ENCODE data around the gene DKK2. TPM values are rescaled to one million over a fixed set of nuclear protein-coding genes. Genes with fewer than 3 reads are reported as not detected.

DKK2 gene
- total and polyA plus RNA-seq, 2 donors (not counting 3 experiments of a cell fraction or from before 2014, with no cell fraction given), result 0.14 to 0.24 TPM

- Histone ChIP-seq H3K4me1 (ENCODE audit: control insufficient read depth, extremely low read depth, insufficient read depth, low read length) (peaks cover 34% of the 10 kb centered on the region), H3K27me3 (ENCODE audit: control insufficient read depth in 2 of 2, insufficient read depth in 2 of 2, low read length in 2 of 2) (peaks cover 17 to 19% of the 10 kb centered on the region in 2 experiments), H3K9me1 (replicated peaks; ENCODE audit: control insufficient read depth, extremely low read depth, insufficient read depth, low read length) (no peaks in the 10 kb centered on the region), H3K4me3 (replicated peaks in 1 of 3; ENCODE audit: insufficient read depth in 1 of 3, low read depth in 1 of 3, low read length in 3 of 3) (peak overlapping the region; percentile 12 to 84 (median 24)), H3K4me2 (ENCODE audit: insufficient read depth, low read length) (peak overlapping the region; percentile 100), H3K79me2 (ENCODE audit: control insufficient read depth, insufficient read depth, low read length) (no peaks in the 10 kb centered on the region), H3K36me3 (ENCODE audit: control insufficient read depth in 2 of 2, extremely low read depth in 1 of 2, insufficient read depth in 2 of 2, low read length in 2 of 2) (no peaks in the 10 kb centered on the region), H3K27ac (ENCODE audit: insufficient read depth, low read depth, low read length) (no peak overlapping the region), H2AFZ (ENCODE audit: low read depth, low read length) (peak overlapping the region; percentile 27), H3K9me3 (replicated peaks; ENCODE audit: control insufficient read depth, insufficient read depth, low read length) (no peaks in the 10 kb centered on the region), H3K9ac (replicated peaks; ENCODE audit: extremely low read depth, insufficient read depth, low read length) (no peak overlapping the region), H4K20me1 (replicated peaks; ENCODE audit: control insufficient read depth, extremely low read depth, insufficient read depth, low read length) (no peaks in the 10 kb centered on the region)
- FAIRE-seq (peak; percentile 70), DNase-seq (ENCODE audit: low read depth, low spot score) (peak; percentile 52)
- dilution Hi-C loops (cut with MboI; ENCODE audit: extremely low pct_ligation_motif_present, low sequenced_read_pairs) (no loop called here), intact Hi-C loops (cut with micrococcal nuclease) (loop anchor here (1.0 to 10.0 kb wide), 4 partner anchors 149 to 770 kb away; no protein-coding TSS in a partner anchor)
- BruUV-seq (replicated peaks), result no TSS peak
- POLR2A ChIA-PET, result no interaction called here
- CTCF ChIA-PET, result interaction anchor here (1.1 to 15.3 kb wide), 5 partner anchors 9 to 768 kb away, joined by 4 to 202 read pairs (median 9); no protein-coding TSS in a partner anchor
- TF ChIP-seq, protein P1, sequence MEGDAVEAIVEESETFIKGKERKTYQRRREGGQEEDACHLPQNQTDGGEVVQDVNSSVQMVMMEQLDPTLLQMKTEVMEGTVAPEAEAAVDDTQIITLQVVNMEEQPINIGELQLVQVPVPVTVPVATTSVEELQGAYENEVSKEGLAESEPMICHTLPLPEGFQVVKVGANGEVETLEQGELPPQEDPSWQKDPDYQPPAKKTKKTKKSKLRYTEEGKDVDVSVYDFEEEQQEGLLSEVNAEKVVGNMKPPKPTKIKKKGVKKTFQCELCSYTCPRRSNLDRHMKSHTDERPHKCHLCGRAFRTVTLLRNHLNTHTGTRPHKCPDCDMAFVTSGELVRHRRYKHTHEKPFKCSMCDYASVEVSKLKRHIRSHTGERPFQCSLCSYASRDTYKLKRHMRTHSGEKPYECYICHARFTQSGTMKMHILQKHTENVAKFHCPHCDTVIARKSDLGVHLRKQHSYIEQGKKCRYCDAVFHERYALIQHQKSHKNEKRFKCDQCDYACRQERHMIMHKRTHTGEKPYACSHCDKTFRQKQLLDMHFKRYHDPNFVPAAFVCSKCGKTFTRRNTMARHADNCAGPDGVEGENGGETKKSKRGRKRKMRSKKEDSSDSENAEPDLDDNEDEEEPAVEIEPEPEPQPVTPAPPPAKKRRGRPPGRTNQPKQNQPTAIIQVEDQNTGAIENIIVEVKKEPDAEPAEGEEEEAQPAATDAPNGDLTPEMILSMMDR (IDR thresholded peaks at IDR 0.05; ENCODE audit: extremely low read depth in 1 of 2, insufficient read depth in 1 of 2, low read depth in 1 of 2, low read length in 2 of 2), result peak; percentile 42 to 64
- TF ChIP-seq GATA2 (IDR thresholded peaks at IDR 0.05; ENCODE audit: insufficient read depth, insufficient read length, low read depth, low read length) (no peak), MYC (IDR thresholded peaks at IDR 0.05; ENCODE audit: low read depth, low read length) (no peak)
Observed at GRCh38 chr4:107034091-107034995, 1.8 kb downstream of the DKK2 start.

DNA sequence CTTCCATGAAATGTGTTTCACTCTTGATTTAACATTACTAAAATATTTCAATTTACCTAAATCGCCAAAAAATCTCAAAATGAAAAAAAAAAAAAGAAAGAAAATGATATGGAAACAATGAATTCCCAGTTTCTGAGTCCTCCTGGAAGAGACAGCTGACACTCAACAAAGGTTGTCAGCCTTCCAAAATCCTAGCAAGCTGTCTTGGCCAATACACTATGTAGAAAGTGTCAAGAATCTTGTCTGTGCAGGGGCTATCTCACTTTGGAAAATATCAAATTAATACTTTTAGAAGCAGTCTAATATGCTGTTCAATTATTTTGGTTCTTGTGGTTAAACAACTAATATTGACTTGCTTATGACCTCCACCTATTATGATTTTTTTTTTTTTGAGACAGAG is 8.7 kb downstream of the DKK2 start:
- no peaks in the 10 kb centered on the region for H3K36me3 ChIP-seq (ENCODE audit: control insufficient read depth in 2 of 2, extremely low read depth in 1 of 2, insufficient read depth in 2 of 2, low read length in 2 of 2)
- H3K4me1 ChIP-seq (ENCODE audit: control insufficient read depth, extremely low read depth, insufficient read depth, low read length), result no peaks in the 10 kb centered on the region
- dilution Hi-C loops (cut with MboI; ENCODE audit: extremely low pct_ligation_motif_present, low sequenced_read_pairs) (no loop called here), intact Hi-C loops (cut with micrococcal nuclease) (no loop called here)
- H3K4me3 ChIP-seq (replicated peaks in 1 of 3; ENCODE audit: insufficient read depth in 1 of 3, low read depth in 1 of 3, low read length in 3 of 3), result no peak overlapping the region
- TF ChIP-seq GATA2 (IDR thresholded peaks at IDR 0.05; ENCODE audit: insufficient read depth, insufficient read length, low read depth, low read length) (no peak), FOS (IDR thresholded peaks at IDR 0.05; ENCODE audit: borderline replicate concordance, insufficient read depth, low read length) (no peak), MYC (IDR thresholded peaks at IDR 0.05; ENCODE audit: low read depth, low read length) (no peak), POLR2A (IDR thresholded peaks at IDR 0.05; ENCODE audit: low read depth, low read length) (no peak), POLR2AphosphoS5 (IDR thresholded peaks at IDR 0.05; ENCODE audit: insufficient read depth, low read depth, low read length) (no peak), JUN (IDR thresholded peaks at IDR 0.05; ENCODE audit: borderline replicate concordance, insufficient read depth, insufficient read length, low read depth) (no peak), EZH2 (IDR thresholded peaks at IDR 0.05; ENCODE audit: borderline replicate concordance, low read depth, low read length, severe bottlenecking) (no peak)
- TF ChIP-seq, protein P2, sequence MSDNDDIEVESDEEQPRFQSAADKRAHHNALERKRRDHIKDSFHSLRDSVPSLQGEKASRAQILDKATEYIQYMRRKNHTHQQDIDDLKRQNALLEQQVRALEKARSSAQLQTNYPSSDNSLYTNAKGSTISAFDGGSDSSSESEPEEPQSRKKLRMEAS (IDR thresholded peaks at IDR 0.05; ENCODE audit: insufficient read depth, insufficient read length), result no peak
- TF ChIP-seq, protein P1 (IDR thresholded peaks at IDR 0.05; ENCODE audit: extremely low read depth in 1 of 2, insufficient read depth in 1 of 2, low read depth in 1 of 2, low read length in 2 of 2), result no peak
- BruUV-seq (replicated peaks), result no TSS peak
- H3K4me2 ChIP-seq (ENCODE audit: insufficient read depth, low read length), result no peak overlapping the region
- H2AFZ ChIP-seq (ENCODE audit: low read depth, low read length), result no peak overlapping the region
- H4K20me1 ChIP-seq (replicated peaks; ENCODE audit: control insufficient read depth, extremely low read depth, insufficient read depth, low read length), result no peaks in the 10 kb centered on the region
- POLR2A ChIA-PET, result no interaction called here
- H3K27me3 ChIP-seq (ENCODE audit: control insufficient read depth in 2 of 2, insufficient read depth in 2 of 2, low read length in 2 of 2), result no peaks in the 10 kb centered on the region
- no peaks in the 10 kb centered on the region for H3K9me3 ChIP-seq (replicated peaks; ENCODE audit: control insufficient read depth, insufficient read depth, low read length)
- no peaks in the 10 kb centered on the region for H3K9me1 ChIP-seq (replicated peaks; ENCODE audit: control insufficient read depth, extremely low read depth, insufficient read depth, low read length)
- H3K79me2 ChIP-seq (ENCODE audit: control insufficient read depth, insufficient read depth, low read length), result no peaks in the 10 kb centered on the region
- H3K9ac ChIP-seq (replicated peaks; ENCODE audit: extremely low read depth, insufficient read depth, low read length), result no peak overlapping the region
- FAIRE-seq, result no peak
- H3K27ac ChIP-seq (ENCODE audit: insufficient read depth, low read depth, low read length), result no peak overlapping the region
- DNase-seq (ENCODE audit: low read depth, low spot score), result no peak
- CTCF ChIA-PET, result no interaction called here
